GM21367 (cell line): ENCODE results near the gene CACTIN.
"Not testable (repeated sequence)": the region's sequence is repeated elsewhere in the genome, so short reads cannot be mapped to it uniquely, and the experiment has no call there.

Experiments used
- ATAC-seq: cut with Tn5 transposase; IDR thresholded peaks from one replicate; pipeline ENCODE4 v1.9.1; 2021; ENCODE audit not compliant: unreplicated experiment

The CACTIN gene

GRCh38 chr19:3626473-3627350, at the start of gene CACTIN:
TSS of gene CACTIN (minus strand) at chr19:3626790. CDS start at chr19:3626762, 28 bp downstream.
- peak; percentile 64 for ATAC-seq

- ATAC-seq, result no peak
Measured at GRCh38 chr19:3674784-3675543, 48.4 kb upstream of the CACTIN start.

- ATAC-seq, result no peak
Measured at GRCh38 chr19:3673506-3674439, 47.2 kb upstream of the CACTIN start.

GRCh38 chr19:3672993-3673392, 46.4 kb upstream of the CACTIN start:
- no peak for ATAC-seq

- no peak for ATAC-seq
Measured at GRCh38 chr19:3672575-3672948, 46.0 kb upstream of the CACTIN start.

- ATAC-seq, result no peak
Measured at GRCh38 chr19:3671680-3672574, 45.3 kb upstream of the CACTIN start.

GRCh38 chr19:3670796-3671679, 44.4 kb upstream of the CACTIN start:
- no peak for ATAC-seq

- no peak for ATAC-seq
Measured at GRCh38 chr19:3669947-3670795, 43.6 kb upstream of the CACTIN start.

GRCh38 chr19:3669082-3669946, 42.7 kb upstream of the CACTIN start:
- ATAC-seq, result no peak

- no peak for ATAC-seq
Measured at GRCh38 chr19:3668331-3669081, 41.9 kb upstream of the CACTIN start.

- ATAC-seq, result no peak
Measured at GRCh38 chr19:3667766-3668165, 41.2 kb upstream of the CACTIN start.

- no peak for ATAC-seq
Measured at GRCh38 chr19:3667037-3667638, 40.5 kb upstream of the CACTIN start.

- ATAC-seq, result not testable (repeated sequence)
Measured at GRCh38 chr19:3666545-3666856, 39.9 kb upstream of the CACTIN start.

GRCh38 chr19:3665681-3666544, 39.3 kb upstream of the CACTIN start:
- no peak for ATAC-seq
